Nucleus accumbens (tissue), 56 donors: Measurements from ENCODE around the gene TMEM86A.
A peak's percentile ranks its signal among the peaks of the same experiment; 100 is the strongest.

Experiments
- DNase-seq, 56 donors: peaks; one replicate each; lab custom pipeline; 2025; lab: John Stamatoyannopoulos, UW

TMEM86A gene

DNA sequence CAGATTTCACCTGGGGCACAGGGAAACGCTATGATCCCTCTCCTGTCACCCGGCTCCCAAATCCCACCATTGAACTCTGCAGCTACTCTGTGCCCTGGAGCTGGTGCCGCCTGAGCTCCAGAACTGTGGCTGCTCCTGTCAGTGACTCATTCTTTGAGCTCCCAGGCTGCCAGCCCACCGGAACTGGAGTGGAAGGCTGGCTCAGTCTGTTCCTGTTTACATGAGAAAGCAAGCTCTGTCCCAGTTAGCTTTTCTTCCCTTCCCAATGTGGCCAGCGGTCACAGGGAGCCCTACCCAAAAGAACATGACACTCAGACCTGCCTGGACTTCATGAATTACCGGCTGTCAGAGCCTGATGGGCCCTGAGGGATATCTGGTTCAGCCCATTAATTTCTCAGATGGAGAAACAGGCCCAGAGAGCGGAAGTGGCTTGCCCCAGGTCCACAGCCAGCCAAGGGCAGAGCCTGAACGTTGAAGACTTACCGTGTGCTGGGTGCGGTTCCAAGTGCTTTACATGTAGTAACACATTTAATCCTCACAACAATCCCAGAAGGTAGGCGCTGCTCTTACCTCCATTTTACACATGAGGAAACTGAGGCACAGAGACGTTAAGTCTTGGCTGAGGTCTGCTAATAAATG lies 51.2 kb downstream of the TMEM86A start:
- peak in 44 of 56 donors; percentile 12 to 81 (median 37) for DNase-seq

DNA sequence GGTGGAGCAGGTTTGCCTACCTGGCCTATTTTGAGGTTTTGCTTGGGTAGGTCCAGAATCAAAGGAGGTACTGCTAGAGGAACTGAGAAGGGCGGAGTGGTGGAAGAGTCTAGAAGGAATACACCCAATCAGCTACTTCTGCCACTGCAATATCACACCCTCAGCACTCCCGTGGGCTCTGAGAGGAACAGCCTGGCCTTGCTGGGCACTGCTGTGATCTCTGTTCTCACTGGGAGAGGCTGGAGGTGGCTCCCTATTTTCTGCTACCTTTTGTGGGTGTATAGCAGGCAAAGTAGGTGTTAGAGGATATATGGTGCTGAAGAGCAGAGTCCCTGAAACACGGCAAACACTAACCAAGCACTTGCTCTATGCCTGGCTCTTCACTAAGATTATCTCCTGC lies 52.4 kb downstream of the TMEM86A start:
- no peak for DNase-seq

DNA sequence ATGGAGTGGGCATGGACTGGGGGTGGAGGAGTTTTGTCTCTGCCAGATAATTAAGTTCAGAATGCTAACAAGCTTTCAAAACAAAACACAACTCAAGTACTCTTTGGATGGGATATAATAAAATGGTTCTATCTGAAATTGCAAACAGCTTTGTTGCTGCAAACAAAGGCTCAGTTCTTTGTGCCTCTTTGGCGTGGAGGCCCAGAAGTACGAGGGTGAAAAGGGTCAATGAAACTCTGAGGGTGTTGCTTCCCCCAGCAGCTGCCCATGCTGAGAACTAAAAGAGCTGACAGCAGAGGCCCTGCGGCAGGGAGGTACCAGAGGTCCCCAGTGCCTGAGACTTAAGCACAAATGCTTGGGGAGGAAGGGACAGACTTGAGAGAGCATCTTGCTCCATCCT lies 53.9 kb downstream of the TMEM86A start:
- peak in 1 of 56 donors; percentile 11 for DNase-seq

- DNase-seq: no peak
These were observed 55.7 kb downstream of the TMEM86A start for GRCh38 chr11:18754308-18754707.
